Loucy (cell line): ENCODE measurements around the gene PARN.

Experiments
- H2AFZ ChIP-seq: fragments of 200-600 bp; sonication (generic); 2 replicates; pipeline ENCODE4 v1.6.0; 2016; ENCODE audit warnings: antibody characterized with exemption, mild to moderate bottlenecking, low read length, moderate library complexity
- H3F3A ChIP-seq: fragments of 200-600 bp; 2 replicates; pipeline ENCODE4 v1.6.0; 2016; ENCODE audit warnings: antibody characterized with exemption, low read depth, mild to moderate bottlenecking
- H3K27me3 ChIP-seq: fragments of 200-600 bp; sonication (generic); 2 replicates; pipeline ENCODE4 v1.6.1; 2014; ENCODE audit warnings: low read length, mild to moderate bottlenecking; ENCODE audit not compliant: insufficient read depth, poor library complexity, severe bottlenecking
- H3K36me3 ChIP-seq: fragments of 200-600 bp; sonication (generic); 2 replicates; pipeline ENCODE4 v1.6.1; 2016; ENCODE audit warnings: low read length; ENCODE audit not compliant: insufficient read depth
- H3K4me1 ChIP-seq: fragments of 200-600 bp; sonication (generic); 2 replicates; pipeline ENCODE4 v1.5.1; 2014; ENCODE audit warnings: low read length, mild to moderate bottlenecking; ENCODE audit not compliant: insufficient read depth, poor library complexity, severe bottlenecking
- H3K4me2 ChIP-seq: fragments of 200-600 bp; sonication (generic); 2 replicates; pipeline ENCODE4 v1.6.0; 2014; ENCODE audit warnings: antibody characterized with exemption, low read length, low read depth, mild to moderate bottlenecking; ENCODE audit not compliant: poor library complexity, severe bottlenecking
- H3K4me3 ChIP-seq: fragments of 200-600 bp; sonication (generic); 2 replicates; pipeline ENCODE4 v1.5.1; 2014; ENCODE audit warnings: low read length, mild to moderate bottlenecking, mixed read lengths; ENCODE audit not compliant: poor library complexity, severe bottlenecking
- H3K79me2 ChIP-seq: fragments of 200-600 bp; sonication (generic); 2 replicates; pipeline ENCODE4 v1.6.1; 2014; ENCODE audit warnings: low read length; ENCODE audit not compliant: insufficient read depth
- H3K9ac ChIP-seq: fragments of 200-600 bp; sonication (generic); 2 replicates; pipeline ENCODE4 v1.6.0; 2014; ENCODE audit warnings: mild to moderate bottlenecking, low read depth, low read length, moderate library complexity; ENCODE audit not compliant: poor library complexity, severe bottlenecking
- H3K9me2 ChIP-seq: fragments of 200-600 bp; sonication (generic); replicated peaks from 2 replicates; pipeline ENCODE4 v1.6.1; 2016; ENCODE audit warnings: low read depth, low read length, mixed read lengths
- H3K9me3 ChIP-seq: fragments of 200-600 bp; sonication (generic); 2 replicates; pipeline ENCODE4 v1.6.1; 2014; ENCODE audit warnings: mild to moderate bottlenecking, antibody characterized with exemption, low read length, low read depth; ENCODE audit not compliant: insufficient read depth
- H4K20me1 ChIP-seq: fragments of 200-600 bp; sonication (generic); 2 replicates; pipeline ENCODE4 v1.6.0; 2014; ENCODE audit warnings: antibody characterized with exemption, low read length, mild to moderate bottlenecking; ENCODE audit not compliant: insufficient read depth, poor library complexity, severe bottlenecking
- CTCF ChIP-seq: fragments of 200-600 bp; sonication (generic); conservative IDR thresholded peaks from 2 replicates; pipeline ENCODE4 v1.5.1; 2014; ENCODE audit warnings: mild to moderate bottlenecking, antibody characterized with exemption, low read length
- EZH2phosphoT487 ChIP-seq: fragments of 200-600 bp; IDR thresholded peaks from 2 replicates; pipeline ENCODE4 v1.6.1; 2018; ENCODE audit warnings: antibody characterized with exemption, mild to moderate bottlenecking, moderate library complexity, borderline replicate concordance

The PARN gene

GRCh38 chr16:14529010-14529669 is 100.9 kb downstream of the PARN start:
- no peaks in the 10 kb centered on the region for H3K79me2 ChIP-seq
- no peaks in the 10 kb centered on the region; the same call in 1 of the 2 replicates for H3K36me3 ChIP-seq
- H3K4me1 ChIP-seq, result no peaks in the 10 kb centered on the region
- H3K27me3 ChIP-seq, result no peaks in the 10 kb centered on the region
- no peak overlapping the region for H3K4me2 ChIP-seq
- H4K20me1 ChIP-seq, result no peaks in the 10 kb centered on the region
- no peaks in the 10 kb centered on the region for H3K9me2 ChIP-seq
- no peak overlapping the region for H3K9ac ChIP-seq
- TF ChIP-seq EZH2phosphoT487, result no peak
- TF ChIP-seq CTCF, result peak; percentile 56
- H2AFZ ChIP-seq, result no peak overlapping the region
- no peak overlapping the region for H3K4me3 ChIP-seq
- no peaks in the 10 kb centered on the region for H3F3A ChIP-seq
- no peaks in the 10 kb centered on the region for H3K9me3 ChIP-seq

DNA sequence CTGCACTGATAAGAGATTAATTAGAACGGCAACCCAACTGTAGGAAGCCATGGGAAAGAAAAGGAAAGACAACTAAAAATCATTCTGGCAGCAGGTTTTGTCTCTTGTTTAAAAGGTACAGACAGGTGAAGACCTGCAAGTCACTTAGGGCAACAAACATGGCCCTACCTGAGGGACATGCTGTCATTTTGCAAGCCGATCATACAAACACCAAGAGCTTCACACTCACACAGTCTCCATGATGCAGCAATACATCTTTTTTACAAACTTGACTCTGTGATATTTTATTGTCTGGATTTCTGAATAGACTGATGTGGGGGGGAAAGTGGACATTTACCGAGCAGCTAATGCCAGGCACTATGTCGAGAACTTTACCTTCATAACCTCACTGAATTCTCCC is 101.8 kb downstream of the PARN start:
- Histone ChIP-seq H3F3A (no peaks in the 10 kb centered on the region), H3K4me1 (no peaks in the 10 kb centered on the region), H3K27me3 (no peaks in the 10 kb centered on the region), H3K79me2 (no peaks in the 10 kb centered on the region), H3K9me2 (no peaks in the 10 kb centered on the region), H3K4me3 (no peak overlapping the region), H3K36me3 (no peaks in the 10 kb centered on the region; the same call in 1 of the 2 replicates), H3K4me2 (no peak overlapping the region), H3K9ac (no peak overlapping the region), H3K9me3 (no peaks in the 10 kb centered on the region), H4K20me1 (no peaks in the 10 kb centered on the region), H2AFZ (no peak overlapping the region)
- TF ChIP-seq CTCF, result no peak
- TF ChIP-seq EZH2phosphoT487, result no peak

DNA sequence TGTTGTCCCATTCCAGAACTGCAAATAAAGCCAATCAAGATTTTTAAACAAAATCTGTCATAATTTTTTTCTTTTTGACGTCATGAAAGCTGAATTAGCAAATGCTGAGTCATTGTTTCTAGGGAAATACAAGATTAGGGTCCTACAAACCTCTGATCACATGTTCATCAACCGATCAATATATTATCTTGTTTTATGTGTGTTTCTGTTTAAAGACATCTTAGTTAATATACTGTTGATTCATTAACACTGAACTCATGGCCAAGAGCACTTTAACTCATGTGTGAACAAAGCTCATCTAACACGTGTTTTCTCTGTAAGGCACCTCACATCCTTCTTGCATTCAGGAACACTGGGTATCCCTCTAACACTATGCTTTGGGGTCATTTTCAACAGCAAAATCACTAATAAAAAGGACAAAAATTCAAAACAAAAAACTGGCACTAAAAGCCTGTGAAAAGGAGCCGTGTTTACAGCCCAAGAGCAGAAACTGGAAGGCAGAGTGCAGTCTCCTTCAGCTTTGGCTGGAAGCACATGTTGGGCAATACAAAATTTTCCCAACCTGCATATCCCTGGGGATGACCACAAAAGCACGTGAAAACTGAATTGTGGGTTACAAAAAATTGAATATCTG is 102.5 kb downstream of the PARN start:
- H3K9me3 ChIP-seq, result no peaks in the 10 kb centered on the region
- H4K20me1 ChIP-seq, result no peaks in the 10 kb centered on the region
- H3K4me3 ChIP-seq, result no peak overlapping the region
- no peaks in the 10 kb centered on the region for H3F3A ChIP-seq
- no peaks in the 10 kb centered on the region for H3K4me1 ChIP-seq
- no peaks in the 10 kb centered on the region for H3K9me2 ChIP-seq
- TF ChIP-seq CTCF, result no peak
- no peak for TF ChIP-seq EZH2phosphoT487
- H3K36me3 ChIP-seq, result no peaks in the 10 kb centered on the region; the same call in 1 of the 2 replicates
- no peak overlapping the region for H3K4me2 ChIP-seq
- H3K79me2 ChIP-seq, result no peaks in the 10 kb centered on the region
- no peak overlapping the region for H3K9ac ChIP-seq
- H3K27me3 ChIP-seq, result no peaks in the 10 kb centered on the region
- H2AFZ ChIP-seq, result no peak overlapping the region
